Keratinocyte (primary cell): ENCODE results near the gene SPC24. TPM values are rescaled to one million over a fixed set of nuclear protein-coding genes. Genes with fewer than 3 reads are reported as not detected.

ENCODE experiments used
- DNase-seq: peaks from one replicate; pipeline ENCODE4 v3.0.0-alpha.2; 2011; ENCODE audit warnings: low read depth, missing footprints, low spot score
- FAIRE-seq: peaks from 2 replicates; lab custom pipeline; 2011; peaks lifted over from hg19 to GRCh38; lab: Jason Lieb, UNC
- H2AFZ ChIP-seq: 2 replicates; pipeline ENCODE4 v1.6.0; 2012; ENCODE audit warnings: low read length, control low read depth, inconsistent platforms; ENCODE audit not compliant: control insufficient read depth
- H3K27ac ChIP-seq: 2 replicates; pipeline ENCODE4 v1.5.1; 2011; ENCODE audit warnings: low read length; ENCODE audit not compliant: control insufficient read depth, insufficient read depth
- H3K27me3 ChIP-seq: 3 replicates; pipeline ENCODE4 v1.6.0; 2011; ENCODE audit warnings: low read length; ENCODE audit not compliant: control insufficient read depth, insufficient read depth; ENCODE audit errors: extremely low read depth
- H3K36me3 ChIP-seq, 2 experiments: 2 replicates in 1 of 2; 3 replicates in 1 of 2; pipeline ENCODE4 v1.5.1; 2011; ENCODE audit warnings: low read length in 2 of 2, mild to moderate bottlenecking in 1 of 2; ENCODE audit not compliant: control insufficient read depth in 2 of 2, insufficient read depth in 2 of 2; ENCODE audit errors: extremely low read depth in 1 of 2
- H3K4me1 ChIP-seq: 3 replicates; pipeline ENCODE4 v1.5.1; 2011; ENCODE audit warnings: low read length; ENCODE audit not compliant: control insufficient read depth, insufficient read depth; ENCODE audit errors: extremely low read depth
- H3K4me2 ChIP-seq: 3 replicates; pipeline ENCODE4 v1.6.0; 2011; ENCODE audit warnings: low read depth, low read length; ENCODE audit not compliant: control insufficient read depth, insufficient read depth; ENCODE audit errors: extremely low read depth
- H3K4me3 ChIP-seq, 3 experiments: fragments of 200-600 bp in 1 of 3; sonication (generic) in 1 of 3; 2 replicates in 2 of 3; 3 replicates in 1 of 3; pipeline ENCODE4 v1.5.1; 2011 to 2016; ENCODE audit warnings: low read length in 3 of 3, mild to moderate bottlenecking in 3 of 3, control low read depth in 2 of 3, inconsistent platforms in 1 of 3, low read depth in 1 of 3, mixed read lengths in 1 of 3, mixed run types in 1 of 3, moderate library complexity in 1 of 3; ENCODE audit not compliant: control insufficient read depth in 2 of 3, insufficient read depth in 2 of 3; ENCODE audit errors: extremely low read depth in 1 of 3
- H3K79me2 ChIP-seq: 2 replicates; pipeline ENCODE4 v1.6.0; 2012; ENCODE audit warnings: low read length; ENCODE audit not compliant: control insufficient read depth, insufficient read depth
- H3K9ac ChIP-seq: 3 replicates; pipeline ENCODE4 v1.6.0; 2011; ENCODE audit warnings: low read length; ENCODE audit not compliant: control insufficient read depth, insufficient read depth; ENCODE audit errors: extremely low read depth
- H3K9me1 ChIP-seq: 3 replicates; pipeline ENCODE4 v1.6.0; 2011; ENCODE audit warnings: low read length; ENCODE audit not compliant: control insufficient read depth, insufficient read depth; ENCODE audit errors: extremely low read depth
- H3K9me3 ChIP-seq: 2 replicates; pipeline ENCODE4 v1.5.1; 2012; ENCODE audit warnings: low read depth, low read length; ENCODE audit not compliant: control insufficient read depth
- H4K20me1 ChIP-seq: 3 replicates; pipeline ENCODE4 v1.6.0; 2011; ENCODE audit warnings: low read length; ENCODE audit not compliant: control insufficient read depth, insufficient read depth; ENCODE audit errors: extremely low read depth
- EZH2 ChIP-seq: IDR thresholded peaks from one replicate; pipeline ENCODE4 v1.6.1; 2012; ENCODE audit warnings: inconsistent platforms, mild to moderate bottlenecking, low read length, moderate library complexity
- dilution Hi-C: fragments of 300-500 bp; cut with MboI; formaldehyde crosslinking; loops from one replicate; pipeline ENCODE4 v1.7.0; 2020; ENCODE audit warnings: low sequenced_read_pairs; ENCODE audit not compliant: extremely low pct_ligation_motif_present
- polyA plus RNA-seq, 5 experiments: library from polyadenylated mRNA; depleted of rRNA in 3 of 5; stranded (reverse) in 3 of 5; stranded (forward) in 1 of 5; unstranded in 1 of 5; fragments of >200 nt; gene quantifications; 1 replicate in 1 of 5; 2 replicates in 3 of 5; 3 replicates in 1 of 5; pipeline versions ENCODE4 v1.2.1 to v1.2.3, GENCODE V29; 2011 to 2012; ENCODE audit warnings: missing spikeins in 2 of 5, low read depth in 1 of 5, low replicate concordance in 1 of 5
- TF ChIP-seq, protein P1 (sequence below), 3 experiments: IDR thresholded peaks in 1 of 3; conservative IDR thresholded peaks in 1 of 3; optimal IDR thresholded peaks in 1 of 3; 2 replicates in 2 of 3; 3 replicates in 1 of 3; pipeline versions ENCODE3 to v1.5.1; 2011; ENCODE audit warnings: low read length in 3 of 3, mild to moderate bottlenecking in 3 of 3, moderate library complexity in 2 of 3, control low read depth in 1 of 3, inconsistent platforms in 1 of 3; ENCODE audit not compliant: insufficient read depth in 2 of 3; ENCODE audit errors: extremely low read depth in 1 of 3

The SPC24 gene
- polyA plus RNA-seq, 1 donor (not counting 4 experiments of a cell fraction or from before 2014, with no cell fraction given) = 6.4 TPM

DNA sequence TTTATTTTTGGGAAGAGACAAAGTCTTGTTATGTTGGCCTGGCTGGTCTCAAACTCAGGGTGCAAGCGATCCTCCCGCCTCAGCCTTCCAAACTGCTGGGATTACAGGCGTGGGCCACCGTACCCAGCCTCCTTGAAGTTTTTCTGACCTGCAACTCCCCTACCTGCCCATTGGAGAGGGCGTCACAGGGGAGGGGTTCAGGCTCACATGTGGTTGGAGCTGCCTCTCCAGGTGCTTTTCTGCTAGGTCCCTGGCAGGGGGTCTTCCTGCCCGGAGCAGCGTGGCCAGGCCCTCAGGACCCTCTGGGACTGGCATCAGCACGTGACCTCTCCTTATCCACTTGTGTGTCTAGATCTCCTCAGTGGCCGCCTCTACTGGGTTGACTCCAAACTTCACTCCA lies 39.1 kb downstream of the SPC24 start:
- Histone ChIP-seq H2AFZ (no peak overlapping the region), H3K27me3 (no peaks in the 10 kb centered on the region), H3K9ac (no peak overlapping the region), H3K9me3 (no peaks in the 10 kb centered on the region), H4K20me1 (peaks cover 51% of the 10 kb centered on the region), H3K27ac (no peak overlapping the region), H3K4me3 (no peak overlapping the region), H3K36me3 (peaks cover 49 to 64% of the 10 kb centered on the region in 2 experiments), H3K9me1 (peaks cover 4% of the 10 kb centered on the region), H3K79me2 (peaks cover 45% of the 10 kb centered on the region), H3K4me2 (no peak overlapping the region), H3K4me1 (no peaks in the 10 kb centered on the region)
- TF ChIP-seq EZH2 = no peak
- TF ChIP-seq, protein P1, sequence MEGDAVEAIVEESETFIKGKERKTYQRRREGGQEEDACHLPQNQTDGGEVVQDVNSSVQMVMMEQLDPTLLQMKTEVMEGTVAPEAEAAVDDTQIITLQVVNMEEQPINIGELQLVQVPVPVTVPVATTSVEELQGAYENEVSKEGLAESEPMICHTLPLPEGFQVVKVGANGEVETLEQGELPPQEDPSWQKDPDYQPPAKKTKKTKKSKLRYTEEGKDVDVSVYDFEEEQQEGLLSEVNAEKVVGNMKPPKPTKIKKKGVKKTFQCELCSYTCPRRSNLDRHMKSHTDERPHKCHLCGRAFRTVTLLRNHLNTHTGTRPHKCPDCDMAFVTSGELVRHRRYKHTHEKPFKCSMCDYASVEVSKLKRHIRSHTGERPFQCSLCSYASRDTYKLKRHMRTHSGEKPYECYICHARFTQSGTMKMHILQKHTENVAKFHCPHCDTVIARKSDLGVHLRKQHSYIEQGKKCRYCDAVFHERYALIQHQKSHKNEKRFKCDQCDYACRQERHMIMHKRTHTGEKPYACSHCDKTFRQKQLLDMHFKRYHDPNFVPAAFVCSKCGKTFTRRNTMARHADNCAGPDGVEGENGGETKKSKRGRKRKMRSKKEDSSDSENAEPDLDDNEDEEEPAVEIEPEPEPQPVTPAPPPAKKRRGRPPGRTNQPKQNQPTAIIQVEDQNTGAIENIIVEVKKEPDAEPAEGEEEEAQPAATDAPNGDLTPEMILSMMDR (optimal IDR thresholded peaks at IDR 0.05 in 1 of 3, IDR thresholded peaks at IDR 0.05 in 1 of 3, conservative IDR thresholded peaks at IDR 0.05 in 1 of 3; ENCODE audit: extremely low read depth in 1 of 3, insufficient read depth in 2 of 3, low read length in 3 of 3) = no peak
- DNase-seq (no peak), FAIRE-seq (no peak)
- dilution Hi-C loops = no loop called here

DNA sequence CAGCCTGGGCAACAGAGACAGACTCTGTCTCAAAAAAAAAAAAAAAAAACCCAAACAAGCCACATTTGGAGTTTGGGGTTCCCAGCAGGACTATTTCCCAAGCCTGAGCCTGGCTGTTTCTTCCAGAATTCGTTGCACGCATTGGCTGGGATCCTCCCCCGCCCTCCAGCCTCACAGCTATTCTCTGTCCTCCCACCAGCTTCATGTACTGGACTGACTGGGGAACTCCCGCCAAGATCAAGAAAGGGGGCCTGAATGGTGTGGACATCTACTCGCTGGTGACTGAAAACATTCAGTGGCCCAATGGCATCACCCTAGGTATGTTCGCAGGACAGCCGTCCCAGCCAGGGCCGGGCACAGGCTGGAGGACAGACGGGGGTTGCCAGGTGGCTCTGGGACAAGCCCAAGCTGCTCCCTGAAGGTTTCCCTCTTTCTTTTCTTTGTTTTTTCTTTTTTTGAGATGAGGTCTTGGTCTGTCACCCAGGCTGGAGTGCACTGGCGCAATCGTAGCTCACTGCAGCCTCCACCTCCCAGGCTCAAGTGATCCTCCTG lies 39.6 kb downstream of the SPC24 start:
- Histone ChIP-seq H3K36me3 (peaks cover 53 to 66% of the 10 kb centered on the region in 2 experiments), H3K4me2 (no peak overlapping the region), H3K9ac (no peak overlapping the region), H3K4me3 (no peak overlapping the region), H2AFZ (no peak overlapping the region), H3K27me3 (no peaks in the 10 kb centered on the region), H4K20me1 (peaks cover 55% of the 10 kb centered on the region), H3K79me2 (peaks cover 50% of the 10 kb centered on the region), H3K4me1 (no peaks in the 10 kb centered on the region), H3K9me1 (peaks cover 4% of the 10 kb centered on the region), H3K9me3 (no peaks in the 10 kb centered on the region), H3K27ac (no peak overlapping the region)
- no peak for TF ChIP-seq EZH2
- TF ChIP-seq, protein P1 (optimal IDR thresholded peaks at IDR 0.05 in 1 of 3, IDR thresholded peaks at IDR 0.05 in 1 of 3, conservative IDR thresholded peaks at IDR 0.05 in 1 of 3; ENCODE audit: extremely low read depth in 1 of 3, insufficient read depth in 2 of 3, low read length in 3 of 3) = no peak
- DNase-seq (no peak), FAIRE-seq (no peak)
- dilution Hi-C loops = no loop called here
